GM13977 (cell line): Measurements from ENCODE around the gene SPRYD3.

ENCODE experiments used
- DNase-seq: peaks from one replicate; pipeline ENCODE4 v3.0.0; 2012; ENCODE audit warnings: low spot score
- in situ Hi-C: fragments of 300-500 bp; cut with MboI; formaldehyde crosslinking; loops from one replicate; pipeline ENCODE4 v1.12.0; 2022; ENCODE audit warnings: low sequenced_read_pairs, low pct_unique_long_range_greater_than_20kb, mixed read lengths, inconsistent platforms; ENCODE audit not compliant: unreplicated experiment
- TF ChIP-seq, protein P1 (sequence below): IDR thresholded peaks from 2 replicates; pipeline ENCODE4 v1.5.1; 2012; ENCODE audit warnings: mild to moderate bottlenecking, control low read depth; ENCODE audit not compliant: insufficient read depth; ENCODE audit errors: extremely low read depth, missing control alignments

Gene SPRYD3

DNA sequence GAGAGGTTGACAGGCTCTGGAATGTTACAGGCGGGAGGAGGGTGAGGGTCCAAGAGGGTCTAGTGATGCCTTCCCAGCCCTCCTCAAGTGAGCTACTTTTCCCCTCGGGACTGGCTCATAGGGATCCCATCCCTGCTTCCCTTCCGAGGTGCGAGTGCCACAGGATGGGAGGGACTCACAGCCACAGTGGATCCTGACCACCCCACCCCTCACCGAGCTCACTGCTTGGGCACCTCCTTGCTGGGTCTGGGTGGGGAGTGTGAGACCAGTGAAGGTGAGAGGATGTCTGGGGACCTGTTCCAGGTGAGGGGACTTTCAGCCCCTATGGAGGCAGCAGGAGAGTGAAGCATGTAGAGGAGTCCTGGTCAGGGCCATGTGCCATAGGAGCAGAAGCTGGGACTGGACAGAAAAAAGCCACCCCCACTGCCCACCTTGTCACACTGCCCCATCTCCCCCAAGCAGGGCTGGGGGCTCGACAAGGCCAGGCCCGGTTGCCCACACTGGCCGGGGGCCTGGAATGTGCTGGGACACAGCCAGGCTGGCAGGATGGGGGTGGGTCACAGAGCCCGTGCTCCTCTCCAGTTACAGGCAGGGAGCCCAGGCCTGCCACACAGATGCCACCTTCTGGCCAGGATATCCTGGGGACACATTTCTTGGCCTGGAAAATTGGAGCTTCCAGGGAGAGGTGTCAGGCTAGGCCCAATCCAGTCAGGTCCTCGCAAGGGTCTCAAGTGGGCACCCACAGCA, 31.0 kb downstream of the SPRYD3 start:
- no peak for DNase-seq
- in situ Hi-C loops, result no loop called here
- TF ChIP-seq, protein P1, sequence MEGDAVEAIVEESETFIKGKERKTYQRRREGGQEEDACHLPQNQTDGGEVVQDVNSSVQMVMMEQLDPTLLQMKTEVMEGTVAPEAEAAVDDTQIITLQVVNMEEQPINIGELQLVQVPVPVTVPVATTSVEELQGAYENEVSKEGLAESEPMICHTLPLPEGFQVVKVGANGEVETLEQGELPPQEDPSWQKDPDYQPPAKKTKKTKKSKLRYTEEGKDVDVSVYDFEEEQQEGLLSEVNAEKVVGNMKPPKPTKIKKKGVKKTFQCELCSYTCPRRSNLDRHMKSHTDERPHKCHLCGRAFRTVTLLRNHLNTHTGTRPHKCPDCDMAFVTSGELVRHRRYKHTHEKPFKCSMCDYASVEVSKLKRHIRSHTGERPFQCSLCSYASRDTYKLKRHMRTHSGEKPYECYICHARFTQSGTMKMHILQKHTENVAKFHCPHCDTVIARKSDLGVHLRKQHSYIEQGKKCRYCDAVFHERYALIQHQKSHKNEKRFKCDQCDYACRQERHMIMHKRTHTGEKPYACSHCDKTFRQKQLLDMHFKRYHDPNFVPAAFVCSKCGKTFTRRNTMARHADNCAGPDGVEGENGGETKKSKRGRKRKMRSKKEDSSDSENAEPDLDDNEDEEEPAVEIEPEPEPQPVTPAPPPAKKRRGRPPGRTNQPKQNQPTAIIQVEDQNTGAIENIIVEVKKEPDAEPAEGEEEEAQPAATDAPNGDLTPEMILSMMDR, result no peak

DNA sequence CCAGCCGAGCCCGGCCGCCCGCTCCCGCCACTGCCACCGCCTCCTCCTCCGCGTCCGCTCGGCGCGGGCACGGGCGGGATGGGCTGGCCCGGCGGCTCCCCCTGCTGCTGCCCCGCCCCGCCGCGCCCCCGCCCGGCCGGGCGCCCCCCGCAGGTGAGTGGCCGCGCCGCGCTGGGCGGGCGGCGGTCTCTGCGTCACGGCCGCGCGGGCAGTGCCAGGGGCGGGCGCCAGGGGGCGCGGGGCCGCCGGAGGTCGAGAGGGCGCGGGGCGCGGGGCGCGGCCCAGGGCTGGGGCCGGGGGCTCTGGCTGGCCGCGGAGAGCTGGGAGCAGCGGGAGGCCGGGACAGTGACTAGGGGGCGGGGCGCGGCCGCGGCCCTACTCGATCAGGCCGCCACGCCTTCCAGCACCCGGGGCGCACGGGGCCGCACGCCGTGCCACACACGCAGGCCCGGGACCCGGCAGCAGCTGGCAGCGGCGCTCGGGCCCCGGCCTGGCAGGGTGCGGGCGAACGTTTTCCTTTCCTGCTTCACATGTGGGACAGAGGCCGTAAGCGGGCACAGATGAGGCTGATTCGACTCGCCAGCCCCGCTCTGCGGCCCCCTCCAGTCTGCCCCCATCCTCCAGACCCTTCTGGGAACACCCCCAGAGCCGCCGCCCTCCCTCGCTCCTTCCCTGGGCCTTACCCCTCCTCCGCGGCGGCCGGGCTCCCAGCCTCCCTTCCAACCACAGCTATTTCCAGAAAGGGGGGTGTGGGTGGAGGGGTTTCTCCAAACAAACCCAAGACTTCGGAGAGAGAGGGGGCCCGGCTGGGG, 31.8 kb downstream of the SPRYD3 start:
- in situ Hi-C loops, result no loop called here
- DNase-seq, result peak; percentile 94
- TF ChIP-seq, protein P1, result peak; percentile 78

DNA sequence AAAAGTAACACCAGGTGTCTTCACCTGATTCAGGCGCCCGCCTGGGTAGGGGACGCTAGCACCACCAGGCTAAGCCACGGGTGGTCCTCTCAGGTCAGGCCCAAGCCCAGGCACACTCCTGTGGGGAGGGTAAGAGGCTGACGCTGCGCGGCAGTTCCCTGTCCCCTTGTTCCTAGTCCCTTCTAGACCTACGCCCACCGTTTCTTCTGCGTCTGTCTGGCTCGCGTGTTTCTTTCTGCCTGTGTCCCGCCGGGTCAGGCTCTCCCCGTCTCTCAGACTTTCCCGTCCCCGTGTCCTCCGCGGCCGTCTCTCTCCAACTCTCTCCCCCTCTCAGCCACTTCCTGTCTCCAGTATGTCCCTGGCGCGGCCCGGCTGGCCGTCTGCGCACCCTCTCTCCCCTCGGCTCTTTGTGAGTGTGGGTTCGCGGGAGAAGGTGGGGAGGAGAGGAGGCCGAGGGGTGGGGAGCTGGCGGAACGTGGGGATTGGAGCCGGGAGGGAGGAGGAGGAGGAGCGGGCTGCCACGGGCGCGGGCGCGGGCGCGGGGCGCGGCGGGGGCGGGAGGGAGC, 32.5 kb downstream of the SPRYD3 start:
- in situ Hi-C loops, result no loop called here
- TF ChIP-seq, protein P1, result no peak
- no peak for DNase-seq

DNA sequence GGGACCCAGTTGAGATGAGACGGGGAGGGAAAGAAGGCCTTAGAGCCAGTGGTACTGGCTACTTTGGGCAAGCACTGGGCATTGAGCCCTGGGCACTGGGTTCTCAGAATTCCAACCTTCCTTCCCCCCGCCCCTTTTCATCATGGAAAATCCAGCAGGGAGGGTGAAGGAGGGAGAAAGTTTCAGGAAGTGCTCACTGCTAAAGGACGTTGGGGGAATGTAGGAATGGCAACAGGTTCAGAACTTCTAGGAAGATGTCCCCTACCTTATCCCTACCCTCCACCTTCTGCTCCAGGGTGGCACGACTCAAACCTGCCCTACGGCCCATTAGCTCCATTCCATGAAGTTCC, 33.5 kb downstream of the SPRYD3 start:
- peak; percentile 13 for DNase-seq
- in situ Hi-C loops, result no loop called here

DNA sequence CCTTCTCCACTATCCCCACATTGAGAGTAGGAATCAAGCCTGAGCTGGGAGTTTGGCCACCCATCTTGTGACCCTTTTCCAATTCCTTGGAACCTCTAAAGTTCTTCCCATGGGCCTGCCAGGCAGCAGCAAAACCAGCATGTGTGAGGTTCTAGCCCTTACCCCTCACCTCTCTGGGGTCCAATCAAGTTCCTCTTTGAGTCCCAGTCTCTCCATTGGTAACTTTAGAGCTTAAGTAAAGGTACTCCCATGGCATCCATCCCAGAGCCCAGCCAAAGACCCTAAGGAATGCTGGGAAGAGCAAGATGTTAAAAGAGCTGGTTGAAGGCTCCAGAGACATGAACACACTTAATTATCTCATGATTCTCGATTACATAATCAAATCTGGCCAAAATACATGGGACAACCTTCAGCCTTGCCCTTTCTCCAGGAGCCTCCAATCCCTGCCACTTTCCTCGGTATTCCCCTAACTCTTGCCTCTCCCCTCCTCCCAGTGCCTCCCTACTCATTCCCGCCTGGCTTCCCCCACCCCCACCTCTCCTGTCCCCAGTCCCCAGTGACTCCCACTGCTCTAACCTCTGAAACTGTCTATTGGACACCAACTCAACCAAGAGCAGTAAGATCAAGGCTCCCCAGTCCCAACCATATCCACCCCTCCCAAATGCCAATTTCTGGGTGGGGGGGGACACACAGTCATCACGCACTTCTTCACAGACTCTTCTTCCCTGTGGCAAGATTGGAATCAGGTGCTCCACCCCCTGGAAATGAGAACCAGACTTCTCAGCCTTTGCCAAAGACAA, 34.1 kb downstream of the SPRYD3 start:
- in situ Hi-C loops, result no loop called here
- peak; percentile 10 for DNase-seq
- TF ChIP-seq, protein P1, result no peak

More for the DNA sequence above, 33.5 kb downstream of the SPRYD3 start:
- TF ChIP-seq, protein P1, result no peak

DNA sequence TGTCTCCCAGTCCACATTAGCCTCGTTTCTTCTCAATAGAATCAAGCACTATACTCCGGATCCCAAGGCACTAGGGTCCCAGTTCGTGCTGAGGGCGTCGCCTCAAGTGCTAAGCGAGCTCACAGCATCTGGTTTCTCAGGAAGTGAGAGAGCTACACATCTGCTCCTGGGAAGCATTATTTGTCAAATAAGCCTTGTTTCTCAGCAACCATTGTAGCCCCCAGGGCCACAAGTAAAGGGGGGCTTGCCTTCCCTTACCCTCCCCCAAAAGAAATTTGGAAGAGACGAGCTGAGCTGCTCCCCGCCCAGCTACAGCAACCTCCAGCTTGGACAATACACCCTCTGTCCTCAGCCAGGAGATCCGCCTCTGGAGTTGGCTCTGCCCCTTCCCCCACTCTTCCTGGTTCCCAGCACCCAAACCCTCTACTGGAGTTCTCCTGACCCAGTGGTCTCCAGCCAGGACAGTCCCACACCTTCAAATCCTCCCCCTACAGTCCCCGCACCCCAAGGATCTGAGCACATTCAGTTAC, 35.1 kb downstream of the SPRYD3 start:
- no peak for DNase-seq
- in situ Hi-C loops, result no loop called here
- TF ChIP-seq, protein P1, result no peak
